Activated CD4-positive, alpha-beta T cell treated with anti-CD3 and anti-CD28 coated beads for 48 hours (primary cell): ENCODE measurements around the gene TRAF7.

Experiments used
- DNase-seq: peaks from one replicate; pipeline ENCODE4 v3.0.0-alpha.2; 2020

Gene TRAF7

GRCh38 chr16:2226245-2226793, 70.7 kb downstream of the TRAF7 start:
- DNase-seq: no peak

GRCh38 chr16:2226918-2227317, 71.3 kb downstream of the TRAF7 start:
- no peak for DNase-seq
